Measurements from ENCODE around the gene FNDC1. TPM values are rescaled to one million over a fixed set of nuclear protein-coding genes. Genes with fewer than 3 reads are reported as not detected.

FNDC1 gene
- total RNA-seq, 1 experiment from 2014 or later = not detected

GRCh38 chr6:159174263-159174969, 5.2 kb downstream of the FNDC1 start:
- intact Hi-C loops (cut with micrococcal nuclease; ENCODE audit: unreplicated experiment) = loop anchor here (1.0 to 2.0 kb wide), 2 partner anchors 435 to 480 kb away; no protein-coding TSS in a partner anchor
- Histone ChIP-seq H3K4me1 (no peaks in the 10 kb centered on the region), H3K36me3 (ENCODE audit: control insufficient read depth, insufficient read depth, low read length) (no peaks in the 10 kb centered on the region), H3K9me3 (no peaks in the 10 kb centered on the region), H3K4me3 (ENCODE audit: low read depth, low read length) (no peak overlapping the region), H3K27me3 (replicated peaks; ENCODE audit: control insufficient read depth, insufficient read depth, low read length) (0 out of 2 replicates have a peak, but pooled peaks cover 2% of the 10 kb centered on the region)
- no peaks in the 10 kb centered on the region for H3K36me3 Mint-ChIP-seq (ENCODE audit: insufficient read depth, unreplicated experiment)
- CTCF ChIA-PET = interaction anchor here (0.6 to 1.7 kb wide), 6 partner anchors 40 to 482 kb away, joined by 3 to 9 read pairs (median 4); no protein-coding TSS in a partner anchor
- DNase-seq = peak; percentile 58 to 74
- no peaks in the 10 kb centered on the region for H3K4me1 Mint-ChIP-seq (ENCODE audit: low read depth, unreplicated experiment)
- H3K27ac Mint-ChIP-seq (ENCODE audit: unreplicated experiment) = no peak overlapping the region
- POLR2A ChIA-PET = no interaction called here
- BruUV-seq (replicated peaks) = no TSS peak
- H3K4me3 Mint-ChIP-seq (ENCODE audit: unreplicated experiment) = no peak overlapping the region
- H3K9me3 Mint-ChIP-seq (ENCODE audit: unreplicated experiment) = no peaks in the 10 kb centered on the region
- TF ChIP-seq CTCF (IDR thresholded peaks at IDR 0.05; ENCODE audit: insufficient read depth in 1 of 2, low read depth in 1 of 2, low read length in 1 of 2, severe bottlenecking in 1 of 2, unreplicated experiment in 1 of 2) = peak; percentile 81 to 95
- peaks cover 15% of the 10 kb centered on the region for H3K27me3 Mint-ChIP-seq (ENCODE audit: insufficient read depth, unreplicated experiment)

GRCh38 chr6:159176913-159177312, 7.7 kb downstream of the FNDC1 start:
- CTCF ChIA-PET = no interaction called here
- no peaks in the 10 kb centered on the region for H3K36me3 Mint-ChIP-seq (ENCODE audit: insufficient read depth, unreplicated experiment)
- no peaks in the 10 kb centered on the region for H3K36me3 ChIP-seq (ENCODE audit: control insufficient read depth, insufficient read depth, low read length)
- peaks cover 14% of the 10 kb centered on the region for H3K27me3 Mint-ChIP-seq (ENCODE audit: insufficient read depth, unreplicated experiment)
- H3K9me3 ChIP-seq = no peaks in the 10 kb centered on the region
- intact Hi-C loops (cut with micrococcal nuclease; ENCODE audit: unreplicated experiment) = no loop called here
- H3K27ac Mint-ChIP-seq (ENCODE audit: unreplicated experiment) = no peak overlapping the region
- no peaks in the 10 kb centered on the region for H3K4me1 ChIP-seq
- no peaks in the 10 kb centered on the region for H3K9me3 Mint-ChIP-seq (ENCODE audit: unreplicated experiment)
- H3K4me3 Mint-ChIP-seq (ENCODE audit: unreplicated experiment) = no peak overlapping the region
- H3K4me1 Mint-ChIP-seq (ENCODE audit: low read depth, unreplicated experiment) = no peaks in the 10 kb centered on the region
- H3K4me3 ChIP-seq (ENCODE audit: low read depth, low read length) = no peak overlapping the region
- no peak for DNase-seq
- POLR2A ChIA-PET = no interaction called here
- BruUV-seq (replicated peaks) = no TSS peak
- TF ChIP-seq CTCF (IDR thresholded peaks at IDR 0.05; ENCODE audit: insufficient read depth in 1 of 2, low read depth in 1 of 2, low read length in 1 of 2, severe bottlenecking in 1 of 2, unreplicated experiment in 1 of 2) = no peak
- peaks cover 2% of the 10 kb centered on the region; the same call in 1 of the 2 replicates for H3K27me3 ChIP-seq (replicated peaks; ENCODE audit: control insufficient read depth, insufficient read depth, low read length)

- DNase-seq = no peak
- Histone ChIP-seq H3K4me1 (no peaks in the 10 kb centered on the region), H3K36me3 (ENCODE audit: control insufficient read depth, insufficient read depth, low read length) (no peaks in the 10 kb centered on the region), H3K27me3 (replicated peaks; ENCODE audit: control insufficient read depth, insufficient read depth, low read length) (no peaks in the 10 kb centered on the region; the same call in 1 of the 2 replicates), H3K9me3 (no peaks in the 10 kb centered on the region), H3K4me3 (ENCODE audit: low read depth, low read length) (no peak overlapping the region)
- peaks cover 13% of the 10 kb centered on the region for H3K27me3 Mint-ChIP-seq (ENCODE audit: insufficient read depth, unreplicated experiment)
- BruUV-seq (replicated peaks) = no TSS peak
- H3K36me3 Mint-ChIP-seq (ENCODE audit: insufficient read depth, unreplicated experiment) = no peaks in the 10 kb centered on the region
- ChIA-PET CTCF (no interaction called here), POLR2A (no interaction called here)
- intact Hi-C loops (cut with micrococcal nuclease; ENCODE audit: unreplicated experiment) = no loop called here
- no peak for TF ChIP-seq CTCF (IDR thresholded peaks at IDR 0.05; ENCODE audit: insufficient read depth in 1 of 2, low read depth in 1 of 2, low read length in 1 of 2, severe bottlenecking in 1 of 2, unreplicated experiment in 1 of 2)
- no peaks in the 10 kb centered on the region for H3K4me1 Mint-ChIP-seq (ENCODE audit: low read depth, unreplicated experiment)
- no peaks in the 10 kb centered on the region for H3K9me3 Mint-ChIP-seq (ENCODE audit: unreplicated experiment)
- H3K27ac Mint-ChIP-seq (ENCODE audit: unreplicated experiment) = no peak overlapping the region
- no peak overlapping the region for H3K4me3 Mint-ChIP-seq (ENCODE audit: unreplicated experiment)
These were observed 9.6 kb downstream of the FNDC1 start for GRCh38 chr6:159178847-159179246.
